HTERT RPE-1 (cell line): Measurements from ENCODE around the gene TENM4.

Source experiments
- in situ Hi-C: fragments of 300-500 bp; cut with MboI; formaldehyde crosslinking; loops from 4 replicates; pipeline ENCODE4 v1.14.3; 2020; ENCODE audit warnings: low sequenced_read_pairs

TENM4 gene

GRCh38 chr11:79440571-79441460 is at the start of gene TENM4:
TSS of gene TENM4 (minus strand) at chr11:79441030. CDS start at chr11:79069944, 371,086 bp downstream.
- in situ Hi-C loops, result no loop called here

GRCh38 chr11:79488286-79488685 is 47.5 kb upstream of the TENM4 start:
- in situ Hi-C loops, result no loop called here

GRCh38 chr11:79487412-79487811 is 46.6 kb upstream of the TENM4 start:
- in situ Hi-C loops, result no loop called here

GRCh38 chr11:79486242-79486984 is 45.6 kb upstream of the TENM4 start:
- in situ Hi-C loops, result no loop called here

GRCh38 chr11:79485694-79486093 is 44.9 kb upstream of the TENM4 start:
- in situ Hi-C loops, result no loop called here

- in situ Hi-C loops, result no loop called here
Measured at GRCh38 chr11:79484872-79485271, 44.0 kb upstream of the TENM4 start.

- in situ Hi-C loops, result no loop called here
Measured at GRCh38 chr11:79482800-79483199, 42.0 kb upstream of the TENM4 start.

- in situ Hi-C loops, result no loop called here
Measured at GRCh38 chr11:79481795-79482194, 41.0 kb upstream of the TENM4 start.

GRCh38 chr11:79480864-79481263 is 40.0 kb upstream of the TENM4 start:
- in situ Hi-C loops, result no loop called here

- in situ Hi-C loops, result no loop called here
Measured at GRCh38 chr11:79472819-79473529, 32.1 kb upstream of the TENM4 start.

GRCh38 chr11:79471071-79471844 is 30.4 kb upstream of the TENM4 start:
- in situ Hi-C loops, result no loop called here

- in situ Hi-C loops, result no loop called here
Measured at GRCh38 chr11:79470161-79470560, 29.3 kb upstream of the TENM4 start.

- in situ Hi-C loops, result no loop called here
Measured at GRCh38 chr11:79467761-79468160, 26.9 kb upstream of the TENM4 start.

- in situ Hi-C loops, result no loop called here
Measured at GRCh38 chr11:79466411-79466810, 25.6 kb upstream of the TENM4 start.

- in situ Hi-C loops, result no loop called here
Measured at GRCh38 chr11:79465160-79465559, 24.3 kb upstream of the TENM4 start.

- in situ Hi-C loops, result no loop called here
Measured at GRCh38 chr11:79461666-79462645, 21.1 kb upstream of the TENM4 start.

GRCh38 chr11:79461144-79461543 is 20.3 kb upstream of the TENM4 start:
- in situ Hi-C loops, result no loop called here

- in situ Hi-C loops, result no loop called here
Measured at GRCh38 chr11:79458709-79459108, 17.9 kb upstream of the TENM4 start.

- in situ Hi-C loops, result no loop called here
Measured at GRCh38 chr11:79456501-79456900, 15.7 kb upstream of the TENM4 start.
